ENCODE data around the gene RHBDL3. TPM values are rescaled to one million over a fixed set of nuclear protein-coding genes. Genes with fewer than 3 reads are reported as not detected.

The RHBDL3 gene
- total and polyA plus RNA-seq, 10 of the 15 experiments (the other 5 are each of a cell fraction or from before 2014, with no cell fraction given), result 0.04 to 0.24 (median 0.04) TPM; not detected in 5

MicroRNAs encoded within 50 kb of the gene (microRNA counts, 767-probe panel; counts per million panel counts)
- 977 counts per million, percentile 26 among the panel's probes with 10 or more counts for microRNA hsa-miR-632

Small RNA genes lying within 50 kb of the gene (microRNA-seq; reads per million reads assigned to microRNA genes)
- gene MIR632, result 6.0 reads per million, percentile 34 among the genes with 10 or more reads in this experiment

Small RNA genes lying within 50 kb of the gene (small RNA-seq; reads per million reads assigned to genes)
- 0.12 reads per million for gene UBL5P2

Other genes with a start within 250 kb of the RHBDL3 start
- gene RHOT1, start 123.3 kb upstream of the RHBDL3 start, total RNA-seq (2014; rRNA removed), result 20.5 and 29.8 TPM in 2 replicates
- 26.5 and 30.8 TPM in 2 replicates for gene RHOT1, start 123.3 kb upstream of the RHBDL3 start, total RNA-seq (2014; rRNA removed; fragmentation: Illumina TruSeq; extraction: Trizol)
- 16.5 and 16.8 TPM in 2 replicates for gene RHOT1, start 123.3 kb upstream of the RHBDL3 start, total RNA-seq (2021)
- gene RHOT1, start 123.3 kb upstream of the RHBDL3 start, polyA plus RNA-seq (2011; rRNA removed), result 68.2 and 111 TPM in 2 replicates
- gene RHOT1, start 123.3 kb upstream of the RHBDL3 start, polyA plus RNA-seq (2014; fragmentation: Illumina TruSeq; extraction: Trizol), result 25.0 and 29.3 TPM in 2 replicates
- 10 to 100 TPM; 13.3 to 14.1 TPM for gene RHOT1, start 123.3 kb upstream of the RHBDL3 start, polyA plus RNA-seq (2014; fragmentation: Nextera tagmentation; extraction: Ambion mirVana)
- 13.8 and 17.7 TPM in 2 replicates for gene RHOT1, start 123.3 kb upstream of the RHBDL3 start, polyA plus RNA-seq (2014; rRNA removed)
- gene RHOT1, start 123.3 kb upstream of the RHBDL3 start, polyA plus RNA-seq (2016; fragmentation: Nextera tagmentation; extraction: Ambion mirVana), result 10 to 100 TPM; 25.7 to 27.1 TPM
- gene C17orf75, start 76.3 kb downstream of the RHBDL3 start, total RNA-seq (2014; rRNA removed), result 28.2 and 37.8 TPM in 2 replicates
- gene C17orf75, start 76.3 kb downstream of the RHBDL3 start, total RNA-seq (2014; rRNA removed; fragmentation: Illumina TruSeq; extraction: Trizol), result 24.4 and 25.1 TPM in 2 replicates
- gene C17orf75, start 76.3 kb downstream of the RHBDL3 start, total RNA-seq (2021), result 21.8 and 30.5 TPM in 2 replicates
- 26.4 and 41.1 TPM in 2 replicates for gene C17orf75, start 76.3 kb downstream of the RHBDL3 start, polyA plus RNA-seq (2011; rRNA removed)
- 17.7 and 21.7 TPM in 2 replicates for gene C17orf75, start 76.3 kb downstream of the RHBDL3 start, polyA plus RNA-seq (2014; fragmentation: Illumina TruSeq; extraction: Trizol)
- gene C17orf75, start 76.3 kb downstream of the RHBDL3 start, polyA plus RNA-seq (2014; fragmentation: Nextera tagmentation; extraction: Ambion mirVana), result 10 to 100 TPM; 52.5 to 53.0 TPM
- 16.9 and 22.2 TPM in 2 replicates for gene C17orf75, start 76.3 kb downstream of the RHBDL3 start, polyA plus RNA-seq (2014; rRNA removed)
- 10 to 100 TPM; 28.5 to 31.4 TPM for gene C17orf75, start 76.3 kb downstream of the RHBDL3 start, polyA plus RNA-seq (2016; fragmentation: Nextera tagmentation; extraction: Ambion mirVana)
- gene ZNF207, start 84.3 kb downstream of the RHBDL3 start, total RNA-seq (2014; rRNA removed), result 179 and 192 TPM in 2 replicates
- gene ZNF207, start 84.3 kb downstream of the RHBDL3 start, total RNA-seq (2014; rRNA removed; fragmentation: Illumina TruSeq; extraction: Trizol), result 211 and 217 TPM in 2 replicates
- 177 and 190 TPM in 2 replicates for gene ZNF207, start 84.3 kb downstream of the RHBDL3 start, total RNA-seq (2021)
- gene ZNF207, start 84.3 kb downstream of the RHBDL3 start, polyA plus RNA-seq (2011; rRNA removed), result 326 and 348 TPM in 2 replicates
- gene ZNF207, start 84.3 kb downstream of the RHBDL3 start, polyA plus RNA-seq (2014; fragmentation: Illumina TruSeq; extraction: Trizol), result 324 and 345 TPM in 2 replicates
- gene ZNF207, start 84.3 kb downstream of the RHBDL3 start, polyA plus RNA-seq (2014; fragmentation: Nextera tagmentation; extraction: Ambion mirVana), result 100 to 1,000 TPM; 156 to 171 TPM
- 199 and 215 TPM in 2 replicates for gene ZNF207, start 84.3 kb downstream of the RHBDL3 start, polyA plus RNA-seq (2014; rRNA removed)
- gene ZNF207, start 84.3 kb downstream of the RHBDL3 start, polyA plus RNA-seq (2016; fragmentation: Nextera tagmentation; extraction: Ambion mirVana), result 100 to 1,000 TPM; 202 to 208 TPM
- 83.1 and 84.1 TPM in 2 replicates for gene PSMD11, start 178.7 kb downstream of the RHBDL3 start, total RNA-seq (2014; rRNA removed)
- gene PSMD11, start 178.7 kb downstream of the RHBDL3 start, total RNA-seq (2014; rRNA removed; fragmentation: Illumina TruSeq; extraction: Trizol), result 85.3 and 91.4 TPM in 2 replicates
- 112 and 118 TPM in 2 replicates for gene PSMD11, start 178.7 kb downstream of the RHBDL3 start, total RNA-seq (2021)
- 122 and 126 TPM in 2 replicates for gene PSMD11, start 178.7 kb downstream of the RHBDL3 start, polyA plus RNA-seq (2011; rRNA removed)
- 90.3 and 96.8 TPM in 2 replicates for gene PSMD11, start 178.7 kb downstream of the RHBDL3 start, polyA plus RNA-seq (2014; fragmentation: Illumina TruSeq; extraction: Trizol)
- 100 to 1,000 TPM; 283 to 291 TPM for gene PSMD11, start 178.7 kb downstream of the RHBDL3 start, polyA plus RNA-seq (2014; fragmentation: Nextera tagmentation; extraction: Ambion mirVana)
- 115 and 118 TPM in 2 replicates for gene PSMD11, start 178.7 kb downstream of the RHBDL3 start, polyA plus RNA-seq (2014; rRNA removed)
- 100 to 1,000 TPM; 304 to 319 TPM for gene PSMD11, start 178.7 kb downstream of the RHBDL3 start, polyA plus RNA-seq (2016; fragmentation: Nextera tagmentation; extraction: Ambion mirVana)
- 17.5 and 17.8 TPM in 2 replicates for gene CDK5R1, start 221.2 kb downstream of the RHBDL3 start, total RNA-seq (2014; rRNA removed)
- 11.4 and 11.9 TPM in 2 replicates for gene CDK5R1, start 221.2 kb downstream of the RHBDL3 start, total RNA-seq (2014; rRNA removed; fragmentation: Illumina TruSeq; extraction: Trizol)
- 26.7 and 27.3 TPM in 2 replicates for gene CDK5R1, start 221.2 kb downstream of the RHBDL3 start, total RNA-seq (2021)
- 28.3 and 37.5 TPM in 2 replicates for gene CDK5R1, start 221.2 kb downstream of the RHBDL3 start, polyA plus RNA-seq (2011; rRNA removed)
- 10.9 and 12.9 TPM in 2 replicates for gene CDK5R1, start 221.2 kb downstream of the RHBDL3 start, polyA plus RNA-seq (2014; fragmentation: Illumina TruSeq; extraction: Trizol)
- gene CDK5R1, start 221.2 kb downstream of the RHBDL3 start, polyA plus RNA-seq (2014; fragmentation: Nextera tagmentation; extraction: Ambion mirVana), result 1 to 10 TPM; 1.1 to 2.4 TPM
- 14.2 and 14.5 TPM in 2 replicates for gene CDK5R1, start 221.2 kb downstream of the RHBDL3 start, polyA plus RNA-seq (2014; rRNA removed)
- 1 to 10 TPM; 5.3 to 6.4 TPM for gene CDK5R1, start 221.2 kb downstream of the RHBDL3 start, polyA plus RNA-seq (2016; fragmentation: Nextera tagmentation; extraction: Ambion mirVana)